HFF-Myc (cell line): ENCODE measurements around the gene NFILZ.
"Not testable (repeated sequence)": the region's sequence is repeated elsewhere in the genome, so short reads cannot be mapped to it uniquely, and the experiment has no call there.

Experiments used
- DNase-seq: peaks from one replicate; pipeline ENCODE4 v3.0.0-alpha.2; 2011; ENCODE audit warnings: low read depth; ENCODE audit errors: extremely low read depth
- H3K4me3 ChIP-seq: replicated peaks from 2 replicates; pipeline ENCODE4 v1.5.1; 2011; ENCODE audit warnings: low read depth, mild to moderate bottlenecking, control low read depth, low read length
- CTCF ChIP-seq: IDR thresholded peaks from 2 replicates; pipeline ENCODE4 v1.5.1; 2012; ENCODE audit warnings: mild to moderate bottlenecking, low read depth, low read length, control low read depth; ENCODE audit errors: missing control alignments

Gene NFILZ

GRCh38 chr19:8616861-8617260, 13.6 kb upstream of the NFILZ start:
- no peak for TF ChIP-seq CTCF
- no peak overlapping the region for H3K4me3 ChIP-seq
- no peak for DNase-seq

- not testable (repeated sequence) for H3K4me3 ChIP-seq, DNase-seq
These were observed 13.1 kb upstream of the NFILZ start for GRCh38 chr19:8617325-8617724.

- no peak overlapping the region for H3K4me3 ChIP-seq
These were observed 12.4 kb upstream of the NFILZ start for GRCh38 chr19:8617984-8618383.

DNA sequence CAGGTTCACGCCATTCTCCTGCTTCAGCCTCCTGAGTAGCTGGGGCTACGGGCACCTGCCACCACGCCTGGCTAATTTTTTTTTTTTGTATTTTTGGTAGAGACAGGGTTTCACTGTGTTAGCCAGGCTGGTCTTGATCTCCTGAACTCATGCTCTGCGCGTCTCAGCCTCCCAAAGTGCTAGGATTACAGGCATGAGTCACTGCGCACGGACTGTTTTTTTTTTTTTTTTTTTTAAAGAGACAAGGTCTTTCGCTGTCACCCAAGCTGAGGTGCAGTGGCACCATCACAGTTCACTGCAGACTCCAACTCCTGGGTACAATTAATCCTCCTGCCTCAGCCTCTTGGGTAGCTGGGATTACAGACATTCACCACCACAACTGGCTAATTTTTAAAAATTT, 11.7 kb upstream of the NFILZ start:
- DNase-seq, result no peak
- H3K4me3 ChIP-seq, result no peak overlapping the region
- no peak for TF ChIP-seq CTCF

More at GRCh38 chr19:8617984-8618383, 12.4 kb upstream of the NFILZ start:
- no peak for DNase-seq
- no peak for TF ChIP-seq CTCF

DNA sequence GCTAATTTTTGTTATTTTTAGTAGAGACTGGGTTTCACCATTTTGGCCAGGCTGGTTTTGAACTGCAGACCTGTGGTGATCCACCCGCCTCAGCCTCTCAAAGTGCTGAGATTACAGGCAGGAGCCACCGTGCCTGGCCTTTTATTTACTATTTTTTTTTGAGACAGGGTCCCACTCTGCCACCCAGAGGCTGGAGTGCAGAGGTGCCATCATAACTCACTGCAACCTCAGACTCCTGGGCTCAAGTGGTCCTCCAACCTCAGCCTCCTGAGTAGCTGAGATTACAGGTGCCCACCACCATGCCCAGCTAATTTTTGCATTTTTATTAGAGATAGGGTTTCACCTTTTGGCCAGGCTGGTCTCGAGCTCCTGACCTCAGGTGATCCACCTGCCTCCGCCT, 7.5 kb upstream of the NFILZ start:
- DNase-seq, H3K4me3 ChIP-seq: not testable (repeated sequence)

DNA sequence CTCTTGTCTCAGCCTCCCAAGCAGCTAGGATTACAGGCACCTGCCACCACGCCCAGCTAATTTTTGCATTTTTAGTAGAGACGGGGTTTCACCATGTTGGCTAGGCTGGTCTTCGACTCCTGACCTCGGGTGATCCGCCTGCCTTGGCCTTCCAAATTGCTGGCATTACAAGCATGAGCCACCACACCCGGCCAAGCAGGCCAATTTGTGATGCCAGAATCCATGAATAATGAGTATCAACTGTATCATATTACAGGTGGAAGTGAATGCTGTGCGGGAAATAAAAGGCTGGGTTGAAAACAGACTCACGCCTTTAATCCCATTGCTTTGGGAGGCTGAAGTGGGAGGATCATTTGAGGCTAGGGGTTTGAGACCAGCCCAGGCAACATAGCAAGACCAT, 3.6 kb upstream of the NFILZ start:
- no peak for DNase-seq
- no peak overlapping the region for H3K4me3 ChIP-seq

GRCh38 chr19:8629184-8629583, 1.2 kb upstream of the NFILZ start:
- TF ChIP-seq CTCF, result no peak
- H3K4me3 ChIP-seq, result no peak overlapping the region
- DNase-seq, result no peak

More for the DNA sequence above, 3.6 kb upstream of the NFILZ start:
- no peak for TF ChIP-seq CTCF

DNA sequence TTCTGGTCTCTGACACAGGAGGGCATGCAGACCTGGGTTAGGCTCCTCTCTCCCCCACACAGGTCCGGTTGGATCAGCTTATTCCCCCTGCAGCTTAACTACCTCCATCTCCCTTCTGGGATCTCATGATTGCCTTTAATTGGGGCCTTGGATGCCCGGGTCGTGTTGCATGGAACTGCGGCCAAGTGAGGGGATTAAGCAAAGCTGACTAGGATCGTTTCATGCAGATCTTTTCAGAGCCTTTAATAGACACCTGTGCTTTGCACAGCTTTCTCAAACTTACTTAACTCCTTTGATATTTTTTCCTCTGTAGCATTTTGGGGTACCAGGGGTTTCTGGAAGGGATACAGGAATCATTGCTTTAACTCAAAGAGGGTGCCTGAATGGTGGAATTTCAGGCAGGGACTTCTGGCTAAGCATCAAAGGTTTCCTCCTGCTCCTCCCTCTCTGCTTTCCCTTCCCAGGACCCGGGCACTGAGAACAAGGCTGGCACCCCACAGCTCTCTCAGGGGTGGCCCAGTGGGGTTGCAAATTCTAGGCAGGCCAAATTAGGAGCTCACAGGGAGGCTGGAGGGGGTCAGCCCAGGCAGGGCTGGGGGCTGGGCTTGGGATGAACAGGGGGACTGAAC, 477 bp downstream of the NFILZ start:
- DNase-seq, result no peak
- TF ChIP-seq CTCF, result no peak
- H3K4me3 ChIP-seq, result no peak overlapping the region
